GM18505 (cell line): ENCODE measurements around the gene TRPM5.
"Not testable (repeated sequence)": the region's sequence is repeated elsewhere in the genome, so short reads cannot be mapped to it uniquely, and the experiment has no call there.

Experiments
- ATAC-seq: cut with Tn5 transposase; IDR thresholded peaks from one replicate; pipeline ENCODE4 v1.9.1; 2021; ENCODE audit not compliant: unreplicated experiment
- POLR2A ChIP-seq: IDR thresholded peaks from 4 replicates; pipeline ENCODE4 v1.6.1; 2011; ENCODE audit warnings: borderline replicate concordance; ENCODE audit not compliant: insufficient read depth, insufficient read length; ENCODE audit errors: extremely low read depth

Gene TRPM5

GRCh38 chr11:2443881-2444820, at the start of gene TRPM5:
TSS of gene TRPM5 (minus strand) at chr11:2444514. CDS start at chr11:2423036, 21,478 bp downstream.
- TF ChIP-seq POLR2A = no peak
- no peak for ATAC-seq

- no peak for TF ChIP-seq POLR2A
- ATAC-seq = no peak
Measured at GRCh38 chr11:2489083-2489482, 44.8 kb upstream of the TRPM5 start.

- TF ChIP-seq POLR2A = no peak
- no peak for ATAC-seq
Measured at GRCh38 chr11:2488004-2488403, 43.7 kb upstream of the TRPM5 start.

GRCh38 chr11:2484576-2485125, 40.3 kb upstream of the TRPM5 start:
- no peak for TF ChIP-seq POLR2A
- no peak for ATAC-seq

- no peak for ATAC-seq
- no peak for TF ChIP-seq POLR2A
Measured at GRCh38 chr11:2483426-2483825, 39.1 kb upstream of the TRPM5 start.

- ATAC-seq = no peak
- no peak for TF ChIP-seq POLR2A
Measured at GRCh38 chr11:2482745-2483144, 38.4 kb upstream of the TRPM5 start.

- TF ChIP-seq POLR2A = no peak
- no peak for ATAC-seq
Measured at GRCh38 chr11:2482204-2482603, 37.9 kb upstream of the TRPM5 start.

GRCh38 chr11:2481253-2481652, 36.9 kb upstream of the TRPM5 start:
- no peak for TF ChIP-seq POLR2A
- ATAC-seq = no peak

GRCh38 chr11:2480874-2481220, 36.5 kb upstream of the TRPM5 start:
- no peak for TF ChIP-seq POLR2A
- ATAC-seq = no peak

- not testable (repeated sequence) for ATAC-seq
Measured at GRCh38 chr11:2480067-2480873, 36.0 kb upstream of the TRPM5 start.

GRCh38 chr11:2477936-2478335, 33.6 kb upstream of the TRPM5 start:
- ATAC-seq = no peak
- TF ChIP-seq POLR2A = no peak

GRCh38 chr11:2477254-2477653, 32.9 kb upstream of the TRPM5 start:
- TF ChIP-seq POLR2A = no peak
- ATAC-seq = no peak

GRCh38 chr11:2475136-2475918, 31.0 kb upstream of the TRPM5 start:
- no peak for TF ChIP-seq POLR2A
- no peak for ATAC-seq
